ENCODE data around the gene RSPH9.
A peak's percentile ranks its signal among the peaks of the same experiment; 100 is the strongest.

The RSPH9 gene

GRCh38 chr6:43669050-43669921 is 24.4 kb downstream of the RSPH9 start:
- Histone ChIP-seq H3K36me3 (peaks cover 34 to 55% (median 47%) of the 10 kb centered on the region in 11 experiments), H3K9me3 (replicated peaks in 1 of 11) (no peaks in the 10 kb centered on the region), H3K27ac (peak overlapping the region in 6 of 11 experiments; percentile 17 to 61 (median 42); a peak in 8 of 22 replicates), H3K4me3 (no peak overlapping the region), H3K4me2 (peak overlapping the region in 5 of 11 experiments; percentile 33 to 87 (median 71); a peak in 9 of 22 replicates), H3K9ac (peak overlapping the region in 2 of 11 experiments; percentile 2 to 25; a peak in 3 of 22 replicates), H4K20me1 (peaks cover 0 to 23% (median 5%) of the 10 kb centered on the region in 11 experiments; a peak in 10 of 22 replicates), H3K27me3 (no peaks in the 10 kb centered on the region), H3K4me1 (peaks cover 12 to 55% (median 26%) of the 10 kb centered on the region in 10 experiments)
- no peak for TF ChIP-seq Cebpa-rat (IDR thresholded peaks at IDR 0.05)

- Histone ChIP-seq H3K27ac (peak overlapping the region in 5 of 11 experiments; percentile 17 to 61 (median 55); a peak in 10 of 22 replicates), H3K4me3 (no peak overlapping the region), H3K27me3 (no peaks in the 10 kb centered on the region), H4K20me1 (peaks cover 0 to 27% (median 6%) of the 10 kb centered on the region in 11 experiments; a peak in 11 of 22 replicates), H3K9ac (peak overlapping the region in 2 of 11 experiments; percentile 2 to 25; a peak in 3 of 22 replicates), H3K36me3 (peaks cover 42 to 63% (median 55%) of the 10 kb centered on the region in 11 experiments), H3K4me1 (peaks cover 12 to 55% (median 26%) of the 10 kb centered on the region in 10 experiments), H3K9me3 (replicated peaks in 1 of 11) (no peaks in the 10 kb centered on the region), H3K4me2 (peak overlapping the region in 5 of 11 experiments; percentile 33 to 87 (median 71); a peak in 10 of 22 replicates)
- no peak for TF ChIP-seq Cebpa-rat (IDR thresholded peaks at IDR 0.05)
Measured at GRCh38 chr6:43669922-43670622, 25.2 kb downstream of the RSPH9 start.

DNA sequence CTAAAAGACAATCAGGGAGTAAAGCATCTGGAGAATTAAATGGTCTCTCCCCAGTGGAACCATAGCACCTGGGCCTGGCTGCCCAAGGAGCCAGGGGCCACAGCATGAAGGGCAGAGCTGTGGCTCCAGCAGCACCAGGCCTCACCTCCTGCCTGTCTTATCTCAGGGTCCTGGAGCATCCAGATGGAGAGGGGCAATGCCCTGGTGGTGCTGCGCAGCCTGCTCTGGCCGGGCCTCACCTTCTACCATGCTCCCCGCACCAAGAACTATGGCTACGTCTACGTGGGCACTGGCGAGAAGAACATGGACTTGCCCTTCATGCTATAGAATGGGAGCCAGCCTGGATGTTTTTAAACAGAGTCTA is 25.8 kb downstream of the RSPH9 start:
- Histone ChIP-seq H3K4me1 (peaks cover 12 to 55% (median 26%) of the 10 kb centered on the region in 10 experiments), H4K20me1 (peaks cover 0 to 32% (median 6%) of the 10 kb centered on the region in 11 experiments; a peak in 11 of 22 replicates), H3K27me3 (no peaks in the 10 kb centered on the region), H3K4me2 (peak overlapping the region in 5 of 11 experiments; percentile 33 to 87 (median 71); a peak in 10 of 22 replicates), H3K36me3 (peaks cover 48 to 69% (median 60%) of the 10 kb centered on the region in 11 experiments), H3K9ac (peak overlapping the region in 2 of 11 experiments; percentile 2 to 25; a peak in 3 of 22 replicates), H3K4me3 (no peak overlapping the region), H3K9me3 (replicated peaks in 1 of 11) (no peaks in the 10 kb centered on the region), H3K27ac (peak overlapping the region in 4 of 11 experiments; percentile 17 to 61 (median 56); a peak in 9 of 22 replicates)
- TF ChIP-seq Cebpa-rat (IDR thresholded peaks at IDR 0.05) = no peak

- H3K9me3 ChIP-seq (replicated peaks in 1 of 11) = no peaks in the 10 kb centered on the region
- peak overlapping the region in 3 of 11 experiments; percentile 55 to 61 (median 56); a peak in 4 of 22 replicates for H3K27ac ChIP-seq
- H3K9ac ChIP-seq = no peak overlapping the region
- H4K20me1 ChIP-seq = peaks cover 0 to 33% (median 6%) of the 10 kb centered on the region in 11 experiments; a peak in 12 of 22 replicates
- no peak for TF ChIP-seq Cebpa-rat (IDR thresholded peaks at IDR 0.05)
- peaks cover 12 to 55% (median 26%) of the 10 kb centered on the region in 10 experiments for H3K4me1 ChIP-seq
- H3K4me2 ChIP-seq = peak overlapping the region in 4 of 11 experiments; percentile 59 to 87 (median 75); a peak in 7 of 22 replicates
- no peak overlapping the region for H3K4me3 ChIP-seq
- H3K27me3 ChIP-seq = no peaks in the 10 kb centered on the region
- H3K36me3 ChIP-seq = peaks cover 54 to 75% (median 66%) of the 10 kb centered on the region in 11 experiments
Measured at GRCh38 chr6:43671011-43671800, 26.4 kb downstream of the RSPH9 start.

GRCh38 chr6:43671801-43672690 is 27.2 kb downstream of the RSPH9 start:
- Histone ChIP-seq H4K20me1 (peaks cover 0 to 38% (median 13%) of the 10 kb centered on the region in 11 experiments; a peak in 15 of 22 replicates), H3K27ac (no peak overlapping the region), H3K9me3 (replicated peaks in 1 of 11) (no peaks in the 10 kb centered on the region), H3K4me1 (peaks cover 11 to 55% (median 25%) of the 10 kb centered on the region in 10 experiments), H3K9ac (no peak overlapping the region), H3K4me3 (no peak overlapping the region), H3K36me3 (peaks cover 62 to 83% (median 75%) of the 10 kb centered on the region in 11 experiments), H3K27me3 (no peaks in the 10 kb centered on the region), H3K4me2 (peak overlapping the region in 3 of 11 experiments; percentile 71 to 87 (median 79); a peak in 4 of 22 replicates)
- TF ChIP-seq Cebpa-rat (IDR thresholded peaks at IDR 0.05) = no peak

GRCh38 chr6:43673444-43674084 is 28.7 kb downstream of the RSPH9 start:
- peaks cover 0 to 44% (median 13%) of the 10 kb centered on the region in 11 experiments; a peak in 14 of 22 replicates for H4K20me1 ChIP-seq
- H3K27ac ChIP-seq = no peak overlapping the region
- no peak overlapping the region for H3K4me3 ChIP-seq
- H3K9ac ChIP-seq = no peak overlapping the region
- H3K4me1 ChIP-seq = peaks cover 0 to 42% (median 11%) of the 10 kb centered on the region in 10 experiments; a peak in 10 of 20 replicates
- TF ChIP-seq Cebpa-rat (IDR thresholded peaks at IDR 0.05) = no peak
- no peak overlapping the region for H3K4me2 ChIP-seq
- H3K36me3 ChIP-seq = peaks cover 77 to 98% (median 90%) of the 10 kb centered on the region in 11 experiments
- H3K27me3 ChIP-seq = no peaks in the 10 kb centered on the region
- H3K9me3 ChIP-seq (replicated peaks in 1 of 11) = no peaks in the 10 kb centered on the region

GRCh38 chr6:43674291-43674690 is 29.5 kb downstream of the RSPH9 start:
- no peak overlapping the region for H3K4me2 ChIP-seq
- H3K36me3 ChIP-seq = peaks cover 84 to 100% (median 97%) of the 10 kb centered on the region in 11 experiments
- no peak for TF ChIP-seq Cebpa-rat (IDR thresholded peaks at IDR 0.05)
- H4K20me1 ChIP-seq = peaks cover 0 to 50% (median 18%) of the 10 kb centered on the region in 11 experiments; a peak in 15 of 22 replicates
- no peak overlapping the region for H3K4me3 ChIP-seq
- H3K9me3 ChIP-seq (replicated peaks in 1 of 11) = no peaks in the 10 kb centered on the region
- no peak overlapping the region for H3K27ac ChIP-seq
- no peaks in the 10 kb centered on the region for H3K27me3 ChIP-seq
- H3K4me1 ChIP-seq = peaks cover 0 to 35% (median 10%) of the 10 kb centered on the region in 10 experiments; a peak in 10 of 20 replicates
- H3K9ac ChIP-seq = no peak overlapping the region
